GM12878 (cell line): Measurements from ENCODE around the gene PTPRN2. TPM values are rescaled to one million over a fixed set of nuclear protein-coding genes. Genes with fewer than 3 reads are reported as not detected.

ENCODE experiments used
- ATAC-seq: fragments of 200-7000 bp; cut with Tn5 transposase; 3 replicates; pipeline ENCODE4 v1.9.1; 2020; ENCODE audit warnings: mild to moderate bottlenecking, moderate library complexity
- BruUV-seq: library from RNA; stranded (reverse); fragments of 400-500 nt; replicated peaks from 2 replicates; lab custom pipeline; 2021; lab: Mats Ljungman, UMichigan
- CTCF ChIA-PET: fragments of 300-600 bp; sonication (Branson Sonifier 250); formaldehyde crosslinking; extraction: SDS; loops from one replicate; lab custom pipeline; 2021; ENCODE audit warnings: inconsistent platforms; lab: Yijun Ruan, JAX
- POLR2A ChIA-PET: fragments of 350-600 bp; formaldehyde crosslinking; extraction: SDS; loops from one replicate; lab custom pipeline; 2021; ENCODE audit warnings: inconsistent platforms; lab: Charles Lee
- RAD21 ChIA-PET: fragments of 300-600 bp; sonication (Branson Sonifier 250); formaldehyde crosslinking; loops from one replicate; lab custom pipeline; 2023; ENCODE audit warnings: antibody characterized with exemption; ENCODE audit not compliant: unreplicated experiment; lab: Charles Lee
- SMC1A ChIA-PET: fragments of 300-600 bp; sonication (Branson Sonifier 250); formaldehyde crosslinking; loops from one replicate; lab custom pipeline; 2023; ENCODE audit not compliant: unreplicated experiment, uncharacterized antibody; lab: Charles Lee
- DNase-seq: peaks from one replicate; pipeline ENCODE4 v3.0.0-alpha.2; 2011; ENCODE audit warnings: low read depth, low spot score
- FAIRE-seq: peaks from 3 replicates; lab custom pipeline; 2011; peaks lifted over from hg19 to GRCh38; lab: Jason Lieb, UNC
- H2AFZ ChIP-seq: 2 replicates; pipeline ENCODE4 v1.6.0; 2011; ENCODE audit warnings: low read depth, low read length, control low read depth; ENCODE audit not compliant: control insufficient read depth
- H3K27ac ChIP-seq: 2 replicates; pipeline ENCODE4 v1.5.1; 2011; ENCODE audit warnings: control low read depth; ENCODE audit not compliant: control insufficient read depth, insufficient read depth
- H3K27me3 ChIP-seq, 2 experiments: replicated peaks in 1 of 2; 2 replicates each; pipeline versions ENCODE4 v1.6.0 to v1.6.1; 2011; ENCODE audit warnings: low read length in 1 of 2; ENCODE audit not compliant: control insufficient read depth in 2 of 2, insufficient read depth in 2 of 2
- H3K36me3 ChIP-seq, 2 experiments: 2 replicates each; pipeline ENCODE4 v1.5.1; 2011; ENCODE audit warnings: low read length in 1 of 2; ENCODE audit not compliant: control insufficient read depth in 2 of 2, insufficient read depth in 2 of 2
- H3K4me1 ChIP-seq: 2 replicates; pipeline ENCODE4 v1.6.1; 2011; ENCODE audit warnings: mild to moderate bottlenecking, low read length, moderate library complexity, mixed read lengths; ENCODE audit not compliant: control insufficient read depth, insufficient read depth
- H3K4me2 ChIP-seq: 2 replicates; pipeline ENCODE4 v1.6.0; 2011; ENCODE audit warnings: control low read depth; ENCODE audit not compliant: control insufficient read depth, insufficient read depth
- H3K4me3 ChIP-seq: fragments of 200-600 bp; sonication (generic); 2 replicates; pipeline ENCODE4 v1.5.1; 2016
- H3K79me2 ChIP-seq: 2 replicates; pipeline ENCODE4 v1.6.0; 2011; ENCODE audit warnings: low read length; ENCODE audit not compliant: control insufficient read depth, insufficient read depth
- H3K9ac ChIP-seq: 2 replicates; pipeline ENCODE4 v1.8.0; 2011; ENCODE audit warnings: low read length, control low read depth, mixed read lengths; ENCODE audit not compliant: control insufficient read depth, insufficient read depth
- H3K9me3 ChIP-seq: replicated peaks from 3 replicates; pipeline ENCODE4 v1.5.1; 2011; ENCODE audit warnings: mild to moderate bottlenecking, low read length; ENCODE audit not compliant: control insufficient read depth, insufficient read depth
- H4K20me1 ChIP-seq: 2 replicates; pipeline ENCODE4 v1.6.0; 2011; ENCODE audit not compliant: control insufficient read depth, insufficient read depth
- ASH2L ChIP-seq: fragments of 300-600, 200-600 bp; sonication (generic); IDR thresholded peaks from 2 replicates; pipeline ENCODE4 v1.6.1; 2017; ENCODE audit warnings: low read depth, mild to moderate bottlenecking, borderline replicate concordance
- DPF2 ChIP-seq: fragments of 450-650 bp; IDR thresholded peaks from 2 replicates; pipeline ENCODE4 v1.6.1; 2017; ENCODE audit warnings: mild to moderate bottlenecking
- EGR1 ChIP-seq, 2 experiments: IDR thresholded peaks; 1 replicate in 1 of 2; 2 replicates in 1 of 2; pipeline ENCODE4 v1.6.1; 2011 to 2012; ENCODE audit warnings: low read depth in 2 of 2, low read length in 2 of 2, borderline replicate concordance in 1 of 2, mild to moderate bottlenecking in 1 of 2, moderate library complexity in 1 of 2
- MLLT1 ChIP-seq: fragments of 450-650 bp; IDR thresholded peaks from 2 replicates; pipeline ENCODE4 v1.6.1; 2016; ENCODE audit warnings: mild to moderate bottlenecking
- MYC ChIP-seq: IDR thresholded peaks from 2 replicates; pipeline ENCODE4 v1.6.1; 2011; ENCODE audit warnings: mild to moderate bottlenecking, low read length, moderate library complexity, inconsistent platforms; ENCODE audit not compliant: insufficient read depth, insufficient replicate concordance, insufficient read length, severe bottlenecking
- NKRF ChIP-seq: fragments of 450-650 bp; conservative IDR thresholded peaks from 2 replicates; pipeline ENCODE4 v1.6.1; 2017; ENCODE audit warnings: mild to moderate bottlenecking, moderate library complexity
- NR2C2 ChIP-seq: IDR thresholded peaks from 2 replicates; pipeline ENCODE4 v1.6.1; 2011; ENCODE audit warnings: borderline replicate concordance, low read depth; ENCODE audit not compliant: control insufficient read depth, insufficient read length
- RUNX3 ChIP-seq: IDR thresholded peaks from 2 replicates; pipeline ENCODE4 v1.6.1; 2012; ENCODE audit warnings: low read length, inconsistent platforms
- SKIL ChIP-seq: fragments of 450-650 bp; IDR thresholded peaks from 2 replicates; pipeline ENCODE4 v1.6.1; 2017; ENCODE audit warnings: mild to moderate bottlenecking, low read depth, inconsistent platforms; ENCODE audit not compliant: poor library complexity, severe bottlenecking
- ZNF207 ChIP-seq: fragments of 450-650 bp; IDR thresholded peaks from 2 replicates; pipeline ENCODE4 v1.6.1; 2014; ENCODE audit warnings: antibody characterized with exemption, mild to moderate bottlenecking, borderline replicate concordance
- ZNF274 ChIP-seq: IDR thresholded peaks from one replicate; pipeline ENCODE4 v1.8.0; 2011; ENCODE audit not compliant: insufficient read length, insufficient read depth
- WGBS: methylation state at CpG from one replicate; pipeline ENCODE4 v1.1.6; 2016; ENCODE audit warnings: low lambda C conversion rate; ENCODE audit not compliant: insufficient replicate concordance, insufficient coverage; ENCODE audit errors: missing lambda C conversion rate; 5-methylcytosine and 5-hydroxymethylcytosine counted together
- in situ Hi-C: fragments of 300-500 bp; cut with MboI; formaldehyde crosslinking; loops from 9 replicates; pipeline ENCODE4 v1.14.3; 2018; ENCODE audit warnings: mixed read lengths
- intact Hi-C: fragments of 100-400 bp; cut with micrococcal nuclease; formaldehyde crosslinking; loops from one replicate; pipeline ENCODE4 v1.14.2; 2022; ENCODE audit not compliant: unreplicated experiment
- polyA plus RNA-seq, 11 experiments: library from polyadenylated mRNA; depleted of rRNA in 4 of 11; unstranded in 6 of 11; stranded (reverse) in 5 of 11; fragments of >200 nt; fragmentation: Nextera tagmentation in 4 of 11; fragmentation: Illumina TruSeq in 1 of 11; extraction: Ambion mirVana in 4 of 11; extraction: Trizol in 1 of 11; gene quantifications; 1 replicate in 1 of 11; 2 replicates in 10 of 11; pipeline versions ENCODE4 v1.2.1 to v1.2.3, GENCODE V29; 2011 to 2016; ENCODE audit warnings: inconsistent platforms in 2 of 11, missing spikeins in 2 of 11, low read depth in 1 of 11
- total RNA-seq, 4 experiments: library from RNA; depleted of rRNA in 3 of 4; stranded (reverse); fragments of >200 nt in 3 of 4; fragmentation: Illumina TruSeq in 1 of 4; extraction: Trizol in 1 of 4; gene quantifications; 2 replicates each; pipeline versions ENCODE4 v1.2.1 to v1.2.3, GENCODE V29; 2013 to 2021

PTPRN2 gene
- total and polyA plus RNA-seq, 10 of the 15 experiments (the other 5 are each of a cell fraction or from before 2014, with no cell fraction given) = 5.4 TPM; not detected in 9

- TF ChIP-seq NKRF = no peak
- TF ChIP-seq ZNF207 = no peak
- TF ChIP-seq ZNF274 = no peak
These were observed 1002.3 kb downstream of the PTPRN2 start (continued) for GRCh38 chr7:157585113-157585861.

GRCh38 chr7:157584420-157584819 is 1003.2 kb downstream of the PTPRN2 start:
- DNase-seq = no peak
- Histone ChIP-seq H4K20me1 (no peaks in the 10 kb centered on the region), H3K4me3 (no peak overlapping the region), H3K27me3 (no peaks in the 10 kb centered on the region), H3K27ac (no peak overlapping the region), H3K36me3 (no peaks in the 10 kb centered on the region), H3K4me1 (no peaks in the 10 kb centered on the region), H3K9ac (no peak overlapping the region), H3K4me2 (no peak overlapping the region), H3K9me3 (no peaks in the 10 kb centered on the region; the same call in 2 of the 3 replicates), H3K79me2 (no peaks in the 10 kb centered on the region), H2AFZ (no peak overlapping the region)
- RAD21 ChIA-PET = no interaction called here
- TF ChIP-seq EGR1 (IDR thresholded peaks at IDR 0.05; ENCODE audit: borderline replicate concordance in 1 of 2, low read depth in 2 of 2, low read length in 2 of 2) (no peak), NR2C2 (no peak), MLLT1 (no peak), SKIL (no peak), RUNX3 (no peak), ASH2L (no peak), DPF2 (no peak), MYC (no peak)
- POLR2A ChIA-PET = no interaction called here
- intact Hi-C loops = no loop called here
- no peak for ATAC-seq
- SMC1A ChIA-PET = no interaction called here
- no TSS peak for BruUV-seq
- in situ Hi-C loops = no loop called here
- FAIRE-seq = no peak
- CTCF ChIA-PET = no interaction called here
- whole genome bisulfite sequencing = 61% methylated on average over 9 of the region's 9 CpGs
